ENCODE data around the gene FRMD4A. TPM values are rescaled to one million over a fixed set of nuclear protein-coding genes. Genes with fewer than 3 reads are reported as not detected.
A peak's percentile ranks its signal among the peaks of the same experiment; 100 is the strongest.

FRMD4A gene
- total RNA-seq, 1 experiment from 2014 or later = 19.6 TPM

DNA sequence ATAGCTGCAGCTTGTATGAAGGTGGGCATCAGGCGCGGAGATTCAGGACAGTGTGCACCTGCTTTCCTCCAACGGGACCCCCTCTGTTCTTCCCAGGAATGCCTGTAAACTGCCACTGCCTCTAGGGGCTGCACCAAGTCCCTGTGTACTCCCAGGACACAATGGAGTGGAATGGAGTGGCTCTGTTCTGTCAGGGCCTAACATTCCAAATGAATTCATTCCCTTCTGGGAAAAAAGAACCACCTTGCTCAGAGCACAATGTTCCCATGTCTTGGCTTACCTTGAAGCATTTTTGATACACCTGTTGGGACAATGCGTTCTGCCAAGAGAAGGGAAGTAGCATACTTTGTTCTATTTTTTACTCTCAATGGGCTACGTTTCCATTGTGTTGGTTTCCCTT, 339.4 kb downstream of the FRMD4A start:
- Histone ChIP-seq H2BK120ac (ENCODE audit: low read depth, low read length, poor library complexity, severe bottlenecking) (no peak overlapping the region), H3K23me2 (ENCODE audit: insufficient read length, low read depth, low read length, poor library complexity, severe bottlenecking) (no peaks in the 10 kb centered on the region), H4K8ac (replicated peaks; ENCODE audit: insufficient read length, low read depth, low read length) (no peak overlapping the region), H3K18ac (ENCODE audit: insufficient read length, low read depth, low read length) (no peak overlapping the region), H2AK5ac (ENCODE audit: insufficient read length, low read length) (no peak overlapping the region), H3K79me1 (ENCODE audit: insufficient read depth, low read depth, low read length, poor library complexity, severe bottlenecking) (no peaks in the 10 kb centered on the region), H3K9ac (ENCODE audit: extremely low read depth, insufficient read length, low read length) (no peak overlapping the region), H4K91ac (ENCODE audit: insufficient read length, low read depth, low read length) (no peak overlapping the region), H3K27ac (ENCODE audit: insufficient read length, low read depth, low read length) (no peak overlapping the region), H2BK5ac (ENCODE audit: insufficient read length, low read length) (no peak overlapping the region), H3K4ac (ENCODE audit: low read depth, low read length) (no peak overlapping the region), H3K4me2 (ENCODE audit: insufficient read depth, insufficient read length, low read length) (no peak overlapping the region), H2BK12ac (ENCODE audit: insufficient read length, low read depth, low read length) (no peak overlapping the region), H4K20me1 (ENCODE audit: control insufficient read depth, insufficient read depth, insufficient read length) (no peaks in the 10 kb centered on the region), H3K4me1 (ENCODE audit: insufficient read depth, low read length) (no peaks in the 10 kb centered on the region), H4K5ac (ENCODE audit: insufficient read length, low read depth, low read length) (no peak overlapping the region), H3K14ac (ENCODE audit: insufficient read depth, low read length) (no peak overlapping the region), H3T11ph (ENCODE audit: low read length) (no peak overlapping the region), H2BK20ac (ENCODE audit: low read depth, low read length, poor library complexity, severe bottlenecking) (no peak overlapping the region), H2BK15ac (ENCODE audit: low read depth, low read length) (no peak overlapping the region), H3K23ac (ENCODE audit: insufficient read length, low read depth, low read length) (no peak overlapping the region), H3K79me2 (ENCODE audit: insufficient read depth, low read length) (no peaks in the 10 kb centered on the region), H3K56ac (ENCODE audit: insufficient read length, low read depth, low read length) (no peak overlapping the region), H3K27me3 (ENCODE audit: insufficient read depth, low read length) (no peaks in the 10 kb centered on the region), H2AFZ (ENCODE audit: low read length) (no peak overlapping the region), H3K9me3 (ENCODE audit: control insufficient read depth, low read depth, low read length) (no peaks in the 10 kb centered on the region)
- no peaks in the 10 kb centered on the region; the same call in 1 of the 2 replicates for H3K27me3 Mint-ChIP-seq (ENCODE audit: low read depth)
- DNase-seq = no peak
- no CpG with 5 or more reads among the region's 5 CpGs for WGBS (ENCODE audit: extremely low coverage, insufficient read length, low lambda C conversion rate)
- no peaks in the 10 kb centered on the region; a peak in 2 of 5 replicates for H3K9me3 Mint-ChIP-seq
- no peak overlapping the region for H3K4me3 Mint-ChIP-seq
- H3K27ac Mint-ChIP-seq = 0 out of 7 replicates have a peak overlapping the region, but pooled peaks of 1 of the 3 experiments have one; percentile 74
- peaks cover 17 to 30% of the 10 kb centered on the region in 2 experiments for H3K4me1 Mint-ChIP-seq
- TF ChIP-seq CTCF (conservative IDR thresholded peaks at IDR 0.05) = peak; percentile 28; the same call in 1 of the 3 replicates
- no peaks in the 10 kb centered on the region for H3K36me3 Mint-ChIP-seq (ENCODE audit: insufficient read depth in 1 of 3, low read depth in 3 of 3)

Data from H9 (cell line).